Kidney (tissue), 14 donors: ENCODE data around the gene TBX20. TPM values are rescaled to one million over a fixed set of nuclear protein-coding genes. Genes with fewer than 3 reads are reported as not detected.

Experiments
- DNase-seq, 5 donors: peaks; one replicate each; pipeline ENCODE4 v3.0.0-alpha.2; 2013 to 2020
- FAIRE-seq: peaks from 2 replicates; lab custom pipeline; 2012; peaks lifted over from hg19 to GRCh38; lab: Jason Lieb, UNC
- H3K27ac ChIP-seq, 2 donors: one replicate each; pipeline ENCODE4 v1.7.0; 2013; ENCODE audit warnings: low read depth in 2 of 2, low read length in 2 of 2, inconsistent platforms in 1 of 2
- H3K27me3 ChIP-seq: one replicate; pipeline ENCODE4 v1.7.1; 2013; ENCODE audit warnings: low read length, inconsistent platforms; ENCODE audit not compliant: control insufficient read depth, insufficient read depth
- H3K36me3 ChIP-seq, 3 donors: one replicate each; pipeline versions ENCODE4 v1.7.0 to v1.7.1; 2013; ENCODE audit warnings: low read length in 3 of 3, control low read depth in 1 of 3, inconsistent platforms in 1 of 3; ENCODE audit not compliant: insufficient read depth in 3 of 3, control insufficient read depth in 2 of 3
- H3K4me1 ChIP-seq, 3 donors: one replicate each; pipeline versions ENCODE4 v1.7.0 to v1.7.1; 2013; ENCODE audit warnings: low read length in 3 of 3, inconsistent platforms in 1 of 3, low read depth in 1 of 3; ENCODE audit not compliant: control insufficient read depth in 2 of 3, insufficient read depth in 2 of 3
- H3K4me3 ChIP-seq, 3 donors: one replicate each; pipeline versions ENCODE4 v1.7.0 to v1.8.1; 2013; ENCODE audit warnings: low read length in 3 of 3, control low read depth in 1 of 3, inconsistent platforms in 1 of 3
- H3K9ac ChIP-seq, 3 donors: one replicate each; pipeline versions ENCODE4 v1.7.0 to v1.7.1; 2013; ENCODE audit warnings: low read length in 3 of 3, control low read depth in 1 of 3, inconsistent platforms in 1 of 3
- H3K9me3 ChIP-seq, 3 donors: one replicate each; pipeline versions ENCODE4 v1.7.0 to v1.7.1; 2013; ENCODE audit warnings: low read length in 3 of 3, control low read depth in 1 of 3, inconsistent platforms in 1 of 3; ENCODE audit not compliant: control insufficient read depth in 2 of 3, insufficient read depth in 1 of 3
- CTCF ChIP-seq: IDR thresholded peaks from 3 replicates; pipeline ENCODE4 v1.5.1; 2012; ENCODE audit warnings: mild to moderate bottlenecking, moderate library complexity, borderline replicate concordance; ENCODE audit not compliant: insufficient read depth; ENCODE audit errors: extremely low read depth
- intact Hi-C: fragments of 100-400 bp; cut with DNase I; formaldehyde crosslinking; loops from one replicate; pipeline ENCODE4 v1.11.1; 2022
- polyA plus RNA-seq: library from polyadenylated mRNA; stranded (reverse); fragments of 350-450 nt; fragmentation: Illumina TruSeq; extraction: RNeasy Lipid Tissue Mini Kit (QIAGEN cat#74804); gene quantifications from one replicate; pipeline ENCODE4 v1.2.3, GENCODE V29; 2014; ENCODE audit warnings: low read depth, low replicate concordance; ENCODE audit not compliant: insufficient read depth
- total RNA-seq: library from RNA; stranded (reverse); fragmentation: NEBNext Ultra II Directional; extraction: Animal tissue kit (Norgen Biotek cat#: 25700); gene quantifications from one replicate; pipeline ENCODE4 v1.2.1, GENCODE V29; 2021
- donor health status: control.
- donor health status: control.
- donor health status: control.
- donor health status: control.
- donor health status: control.
- donor health status: DM: yes; HTN: yes; CAD: no.
- donor health status: Normal renal cell carcinoma (clear cell type).

TBX20 gene
- total and polyA plus RNA-seq, 2 donors from 2014 or later = not detected

DNA sequence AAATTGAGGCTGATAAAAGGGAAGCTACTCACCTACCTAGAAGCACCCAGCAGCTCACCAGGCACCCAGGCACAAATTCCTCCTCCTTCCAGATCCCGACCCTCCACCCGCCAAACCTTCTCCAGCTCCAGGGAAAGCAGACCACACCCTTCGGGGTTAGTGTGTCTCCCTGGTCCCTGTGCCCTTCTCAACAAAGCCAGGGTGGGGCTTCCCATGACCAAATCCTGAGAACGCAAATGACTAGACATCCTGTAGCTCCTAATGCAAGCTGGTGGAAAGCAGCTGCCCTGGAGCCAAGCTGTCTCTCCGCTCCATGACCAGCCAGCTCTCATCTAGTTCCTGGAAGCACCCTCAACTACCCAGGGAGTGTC, 4.4 kb downstream of the TBX20 start:
- intact Hi-C loops = no loop called here
- no peak overlapping the region for H3K4me3 ChIP-seq
- no peak for TF ChIP-seq CTCF
- H3K9ac ChIP-seq = no peak overlapping the region
- no peaks in the 10 kb centered on the region for H3K9me3 ChIP-seq
- DNase-seq (no peak), FAIRE-seq (no peak)
- H3K27ac ChIP-seq = no peak overlapping the region
- no peaks in the 10 kb centered on the region for H3K36me3 ChIP-seq
- peaks cover 0 to 4% (median 0%) of the 10 kb centered on the region in 3 donors for H3K4me1 ChIP-seq
- peaks cover 73% of the 10 kb centered on the region for H3K27me3 ChIP-seq

DNA sequence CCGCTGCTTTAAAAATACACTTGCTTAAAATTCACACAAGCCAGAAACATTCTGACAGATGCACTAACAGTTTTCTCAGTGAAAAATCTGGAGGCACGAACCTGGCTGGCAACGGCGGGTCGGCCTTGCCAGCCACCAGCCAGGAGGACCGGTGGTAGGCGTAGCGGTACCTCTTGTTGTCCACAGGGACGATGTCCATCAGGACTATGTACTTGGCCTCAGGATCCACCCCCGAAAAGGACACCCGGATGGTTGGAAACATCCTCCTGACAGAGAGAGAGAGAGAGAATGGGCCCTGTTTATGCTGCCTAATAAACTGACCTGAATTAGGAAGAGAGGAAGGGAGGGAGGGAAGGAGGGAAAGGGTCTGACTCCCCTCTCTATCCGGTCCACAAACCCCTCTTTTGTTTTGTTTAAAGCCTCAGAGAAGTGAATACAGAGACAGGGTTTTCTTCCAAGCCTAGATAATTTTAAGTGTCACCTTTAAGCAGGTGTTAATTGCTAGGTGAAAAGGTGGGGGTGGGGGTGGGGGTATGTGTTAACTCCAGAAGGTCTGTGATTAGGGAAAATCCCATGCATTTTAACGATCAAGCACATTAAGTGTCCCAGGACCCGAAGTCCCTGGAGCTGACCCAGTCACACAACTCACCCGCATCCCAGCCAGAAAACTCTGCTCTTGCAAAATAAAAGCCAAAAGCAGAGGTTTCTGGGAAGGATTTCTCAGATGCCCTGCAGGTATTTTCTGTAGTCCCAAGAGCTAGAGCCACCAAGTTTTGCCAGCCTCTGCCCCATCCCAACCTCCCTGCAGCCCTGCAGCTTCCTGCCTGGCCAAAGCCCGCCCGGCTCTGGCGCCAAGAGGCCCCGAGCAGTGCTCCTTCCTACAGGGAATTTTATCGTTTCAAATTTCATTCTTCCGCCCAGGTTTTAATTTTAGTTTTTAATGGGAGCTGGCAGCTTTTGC, 5.0 kb downstream of the TBX20 start:
- intact Hi-C loops = no loop called here
- H3K9ac ChIP-seq = no peak overlapping the region
- H3K27ac ChIP-seq = no peak overlapping the region

DNA sequence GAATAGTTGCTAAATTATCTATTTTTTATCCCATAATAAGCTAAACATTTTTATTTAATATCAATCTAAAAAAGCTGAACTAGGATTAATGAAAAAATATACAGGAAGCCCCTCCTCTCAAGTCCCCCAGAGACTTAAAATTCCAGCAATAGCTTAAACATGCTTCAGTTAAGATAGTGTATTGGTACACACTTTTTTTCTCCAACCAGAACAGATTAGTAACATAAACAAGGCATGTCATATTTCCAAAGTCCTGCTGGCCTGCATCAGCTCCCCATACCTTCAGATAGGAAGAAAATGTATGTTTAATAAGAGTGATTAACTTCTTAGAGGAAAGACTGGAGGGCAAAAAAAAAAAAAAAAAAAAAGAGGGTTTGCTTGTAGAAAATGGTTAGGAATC, 7.1 kb downstream of the TBX20 start:
- Histone ChIP-seq H3K27me3 (peaks cover 56% of the 10 kb centered on the region), H3K4me1 (no peaks in the 10 kb centered on the region), H3K36me3 (no peaks in the 10 kb centered on the region), H3K4me3 (no peak overlapping the region), H3K27ac (no peak overlapping the region), H3K9ac (no peak overlapping the region), H3K9me3 (no peaks in the 10 kb centered on the region)
- TF ChIP-seq CTCF = no peak
- intact Hi-C loops = no loop called here
- FAIRE-seq (no peak), DNase-seq (no peak)

More for the DNA sequence above, 5.0 kb downstream of the TBX20 start:
- no peak for TF ChIP-seq CTCF
- Histone ChIP-seq H3K9me3 (no peaks in the 10 kb centered on the region), H3K27me3 (peaks cover 74% of the 10 kb centered on the region), H3K4me1 (peaks cover 0 to 4% (median 0%) of the 10 kb centered on the region in 3 donors), H3K4me3 (no peak overlapping the region), H3K36me3 (no peaks in the 10 kb centered on the region)
- DNase-seq = peak in 1 of 5 donors; percentile 16
- no peak for FAIRE-seq
